Fibroblast of the aortic adventitia (primary cell): ENCODE results near the gene GNGT2. TPM values are rescaled to one million over a fixed set of nuclear protein-coding genes. Genes with fewer than 3 reads are reported as not detected.

Source experiments
- DNase-seq: peaks from one replicate; pipeline ENCODE4 v3.0.0-alpha.2; 2010; ENCODE audit warnings: low read depth
- H3K4me3 ChIP-seq: 2 replicates; pipeline ENCODE4 v1.5.1; 2011; ENCODE audit warnings: low read depth, mild to moderate bottlenecking, control low read depth, low read length, moderate library complexity
- CTCF ChIP-seq: IDR thresholded peaks from 2 replicates; pipeline ENCODE4 v1.5.1; 2011; ENCODE audit warnings: mild to moderate bottlenecking, low read length, control low read depth, inconsistent platforms; ENCODE audit not compliant: insufficient read depth
- total RNA-seq: library from RNA; depleted of rRNA; stranded (reverse); fragments of >200 nt; gene quantifications from 2 replicates; pipeline ENCODE4 v1.2.3, GENCODE V29; 2012; ENCODE audit warnings: low replicate concordance

GNGT2 gene
- total RNA-seq, 1 donor = 0.45 TPM

DNA sequence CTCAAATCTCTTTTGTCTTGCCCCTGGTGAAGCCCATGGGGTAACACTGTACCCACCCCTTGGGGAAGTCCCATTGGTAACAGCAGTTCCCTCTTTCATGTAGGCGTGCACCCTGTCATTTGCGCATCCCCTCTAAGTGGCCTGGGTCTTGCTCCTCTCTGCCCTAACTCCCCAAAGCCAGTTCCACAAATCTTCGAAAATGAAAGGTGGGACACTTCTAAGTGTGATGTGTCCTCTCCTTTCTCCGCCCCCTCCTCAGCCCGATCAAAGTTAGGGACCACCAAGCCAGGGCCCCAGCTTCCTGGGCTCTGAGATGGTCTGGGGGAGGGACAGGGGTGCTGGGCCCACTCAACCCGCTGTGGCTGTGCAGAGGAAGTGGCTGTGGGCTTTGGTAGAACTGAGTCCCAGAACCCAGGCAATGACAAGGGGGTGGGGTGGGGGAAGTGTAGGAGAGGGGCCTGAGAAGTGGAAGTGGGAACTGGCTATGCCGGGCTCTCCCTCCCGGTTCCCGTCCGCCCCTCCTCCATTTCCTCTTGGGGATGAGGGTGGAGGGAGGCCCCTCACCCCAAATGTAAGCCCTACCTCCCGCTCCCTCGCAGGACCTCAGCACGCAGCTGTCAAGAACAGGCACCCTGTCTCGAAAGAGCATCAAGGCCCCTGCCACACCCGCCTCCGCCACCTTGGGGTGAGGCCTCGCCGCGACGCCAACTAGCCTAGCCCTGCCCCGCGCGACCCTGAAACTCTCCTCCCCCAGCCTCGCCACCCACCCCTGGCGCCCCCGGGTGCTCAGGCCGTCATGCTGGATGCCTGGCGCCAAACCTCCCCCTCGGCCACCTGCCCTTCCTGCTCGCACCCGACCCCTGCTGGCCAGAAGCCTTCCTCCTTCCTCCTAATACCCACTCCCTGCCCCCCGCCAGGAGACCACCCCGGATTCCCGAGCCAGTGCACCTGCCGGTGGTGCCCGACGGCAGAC lies 8.9 kb upstream of the GNGT2 start:
- no peak for DNase-seq
- peak; percentile 12 for TF ChIP-seq CTCF
- no peak overlapping the region for H3K4me3 ChIP-seq

DNA sequence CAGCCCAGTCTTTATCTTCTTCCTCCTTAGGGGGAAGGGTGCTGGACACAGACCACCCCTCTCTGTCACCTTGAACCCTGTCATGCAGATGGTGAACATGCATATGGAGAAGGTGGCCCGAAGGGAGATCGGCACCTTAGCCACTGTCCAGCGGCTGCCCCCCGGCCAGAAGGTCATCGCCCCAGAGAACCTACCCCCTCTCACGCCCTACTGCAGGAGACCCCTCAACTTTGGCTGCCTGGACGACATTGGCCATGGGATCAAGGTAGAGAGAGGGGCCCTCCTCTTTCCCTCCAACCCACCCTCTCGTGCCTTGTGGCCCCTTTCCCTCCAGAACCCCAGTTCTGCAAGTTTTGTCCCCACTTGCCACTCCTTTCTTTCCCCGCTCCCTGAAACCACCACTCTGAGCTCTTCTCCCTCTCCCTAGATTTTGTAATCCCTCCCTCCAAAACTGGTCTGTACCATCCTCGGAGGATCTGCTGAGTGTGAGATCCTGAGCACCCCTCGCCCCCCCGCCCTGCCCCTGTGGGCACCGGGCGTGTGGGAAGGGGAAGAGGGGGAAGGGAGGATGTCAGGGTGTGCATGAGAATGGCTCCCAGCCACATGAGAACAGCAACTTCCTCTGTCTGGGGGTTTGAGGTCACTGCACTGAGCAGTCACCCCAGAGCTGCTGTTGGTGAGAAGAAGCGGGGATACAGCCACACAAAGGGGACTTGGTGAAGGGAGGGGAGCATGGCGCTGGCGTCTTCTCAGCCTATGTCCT lies 7.5 kb upstream of the GNGT2 start:
- DNase-seq = no peak
- no peak for TF ChIP-seq CTCF
- H3K4me3 ChIP-seq = no peak overlapping the region

DNA sequence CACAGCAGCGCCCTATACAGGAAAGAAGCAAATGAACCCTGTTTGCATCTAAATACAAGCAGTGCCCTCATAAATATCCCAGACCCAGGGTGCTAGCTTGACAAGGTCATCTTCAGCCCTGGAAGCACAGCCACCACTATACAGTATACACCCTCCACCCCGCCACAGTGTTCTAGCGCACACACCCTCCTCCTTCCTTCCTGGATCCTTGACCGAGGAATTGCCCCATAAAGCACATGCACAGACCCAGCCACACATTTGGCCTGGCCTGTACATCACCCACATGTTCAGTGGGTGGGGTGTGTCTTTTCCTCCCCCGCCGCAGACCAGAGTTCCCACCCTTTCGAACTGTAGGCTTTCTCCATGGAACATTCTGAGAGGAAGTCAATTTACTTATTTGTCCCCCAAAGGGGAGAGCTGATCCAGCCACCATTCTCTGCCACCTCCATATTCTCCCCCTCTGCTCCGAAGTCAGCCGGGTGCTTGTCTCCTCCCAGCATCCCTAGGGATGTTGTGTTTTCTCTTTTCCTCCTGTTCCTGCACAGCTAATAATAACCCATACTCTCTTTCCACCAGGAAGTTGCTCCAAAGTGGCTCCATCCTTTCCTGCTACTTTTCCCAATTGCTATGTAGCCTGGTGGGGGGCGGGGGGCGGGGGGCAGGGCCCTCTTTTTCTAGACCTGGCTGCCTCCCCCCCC lies 6.7 kb upstream of the GNGT2 start:
- no peak overlapping the region for H3K4me3 ChIP-seq
- no peak for DNase-seq
- no peak for TF ChIP-seq CTCF

DNA sequence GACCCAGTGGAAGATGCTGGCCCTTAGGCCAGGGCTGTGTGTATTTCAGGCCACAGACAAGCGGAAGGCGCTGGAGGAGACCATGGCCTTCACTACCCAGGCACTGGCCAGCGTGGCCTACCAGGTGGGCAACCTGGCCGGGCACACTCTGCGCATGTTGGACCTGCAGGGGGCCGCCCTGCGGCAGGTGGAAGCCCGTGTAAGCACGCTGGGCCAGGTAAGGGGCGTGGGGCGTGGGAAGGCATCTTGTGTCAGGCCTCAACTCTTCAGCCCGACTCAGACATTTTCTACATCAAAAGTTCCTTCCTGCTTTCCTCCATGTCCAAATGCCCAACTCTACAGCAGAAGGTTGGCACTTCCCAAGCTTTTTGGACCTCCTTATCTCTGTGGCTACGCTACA lies 6.1 kb upstream of the GNGT2 start:
- DNase-seq = no peak
- H3K4me3 ChIP-seq = no peak overlapping the region
- TF ChIP-seq CTCF = no peak

- H3K4me3 ChIP-seq = no peak overlapping the region
- DNase-seq = no peak
- TF ChIP-seq CTCF = no peak
Observed at GRCh38 chr17:49214676-49215360, 4.4 kb upstream of the GNGT2 start.

DNA sequence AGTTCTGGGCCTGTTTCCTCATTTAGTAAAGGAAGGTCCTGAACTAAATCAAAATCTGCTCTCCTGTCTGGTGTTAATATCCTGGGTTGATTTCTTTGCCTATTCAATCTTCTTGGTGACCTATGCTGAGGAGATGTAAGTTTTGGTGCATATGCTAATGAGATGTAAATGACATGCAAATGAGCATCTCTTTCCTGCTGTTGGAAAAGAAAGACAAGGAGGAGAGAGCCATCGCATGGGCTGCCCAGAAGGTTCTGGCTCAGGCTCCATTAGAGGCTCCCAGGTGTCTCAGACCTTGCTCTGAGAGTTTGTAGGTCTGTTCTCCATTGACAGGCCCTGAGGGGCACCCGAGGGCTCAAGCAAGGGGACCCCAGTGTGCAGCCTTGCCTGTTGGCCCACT lies 3.5 kb upstream of the GNGT2 start:
- no peak for DNase-seq

More for the DNA sequence above, 3.5 kb upstream of the GNGT2 start:
- no peak for TF ChIP-seq CTCF
- no peak overlapping the region for H3K4me3 ChIP-seq
